ENCODE results near the gene TCEAL5. TPM values are rescaled to one million over a fixed set of nuclear protein-coding genes. Genes with fewer than 3 reads are reported as not detected.

TCEAL5 gene
- total and polyA plus RNA-seq, 10 of the 15 experiments (the other 5 are each of a cell fraction or from before 2014, with no cell fraction given) = not detected

- 25% methylated on average over 1 of the region's 1 CpG for WGBS (ENCODE audit: insufficient coverage, insufficient replicate concordance, low lambda C conversion rate, missing lambda C conversion rate)
- Histone ChIP-seq H3K27me3 (replicated peaks in 1 of 2; ENCODE audit: control insufficient read depth in 2 of 2, insufficient read depth in 2 of 2, low read length in 1 of 2) (0 out of 4 replicates have a peak, but pooled peaks cover 0 to 4% of the 10 kb centered on the region in 2 experiments), H3K4me1 (ENCODE audit: control insufficient read depth, insufficient read depth, low read length) (no peaks in the 10 kb centered on the region), H3K79me2 (ENCODE audit: control insufficient read depth, insufficient read depth, low read length) (no peaks in the 10 kb centered on the region), H3K9ac (ENCODE audit: control insufficient read depth, insufficient read depth, low read length) (no peak overlapping the region), H3K4me2 (ENCODE audit: control insufficient read depth, insufficient read depth) (no peak overlapping the region), H3K36me3 (ENCODE audit: control insufficient read depth in 2 of 2, insufficient read depth in 2 of 2, low read length in 1 of 2) (no peaks in the 10 kb centered on the region), H2AFZ (ENCODE audit: control insufficient read depth, low read depth, low read length) (no peak overlapping the region), H3K27ac (ENCODE audit: control insufficient read depth, insufficient read depth) (no peak overlapping the region), H4K20me1 (ENCODE audit: control insufficient read depth, insufficient read depth) (no peaks in the 10 kb centered on the region), H3K4me3 (no peak overlapping the region), H3K9me3 (replicated peaks; ENCODE audit: control insufficient read depth, insufficient read depth, low read length) (no peaks in the 10 kb centered on the region)
- no TSS peak for BruUV-seq (replicated peaks)
- ATAC-seq (no peak), DNase-seq (ENCODE audit: low read depth, low spot score) (no peak), FAIRE-seq (no peak)
- ChIA-PET CTCF (no interaction called here), SMC1A (ENCODE audit: uncharacterized antibody, unreplicated experiment) (no interaction called here), POLR2A (no interaction called here), RAD21 (ENCODE audit: unreplicated experiment) (interaction anchor here (0.7 kb wide), 1 partner anchor 229 kb away, joined by 4 read pairs; no protein-coding TSS in a partner anchor)
- TF ChIP-seq ZZZ3 (IDR thresholded peaks at IDR 0.05; ENCODE audit: control insufficient read depth, insufficient read length, low read depth) = no peak
- no peak for TF ChIP-seq REST (IDR thresholded peaks at IDR 0.05; ENCODE audit: low read depth, low read length)
- in situ Hi-C loops (cut with MboI) (no loop called here), intact Hi-C loops (cut with micrococcal nuclease; ENCODE audit: unreplicated experiment) (no loop called here)
Measured at GRCh38 chrX:103234869-103235268, 41.7 kb downstream of the TCEAL5 start.

DNA sequence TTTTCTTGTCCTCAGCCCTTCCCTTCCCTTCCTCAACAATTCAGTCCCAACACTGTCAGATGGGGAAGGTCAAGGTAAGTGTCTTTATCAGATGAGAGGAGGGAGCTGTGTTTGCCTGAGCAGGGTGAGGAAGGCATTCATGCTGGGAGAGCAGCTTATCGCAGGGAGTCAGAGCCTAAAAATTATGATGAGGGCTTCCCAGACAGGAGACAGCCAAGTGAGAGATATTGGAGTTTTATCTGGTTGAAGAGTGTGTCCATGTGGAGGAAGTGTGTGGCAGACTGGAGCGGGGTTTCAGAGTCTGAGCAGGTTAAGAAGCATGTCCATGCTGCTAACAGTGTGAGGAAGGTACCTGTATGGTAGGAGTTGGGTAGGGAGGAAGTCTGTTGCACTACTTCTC is 43.3 kb downstream of the TCEAL5 start:
- intact Hi-C loops (cut with micrococcal nuclease; ENCODE audit: unreplicated experiment) (no loop called here), in situ Hi-C loops (cut with MboI) (no loop called here)
- H4K20me1 ChIP-seq (ENCODE audit: control insufficient read depth, insufficient read depth) = no peaks in the 10 kb centered on the region
- ChIA-PET SMC1A (ENCODE audit: uncharacterized antibody, unreplicated experiment) (no interaction called here), RAD21 (ENCODE audit: unreplicated experiment) (no interaction called here), POLR2A (no interaction called here), CTCF (interaction anchor here (0.6 kb wide), 1 partner anchor 1171 kb away, joined by 3 read pairs; no protein-coding TSS in a partner anchor)
- no peak overlapping the region for H3K27ac ChIP-seq (ENCODE audit: control insufficient read depth, insufficient read depth)
- H3K4me1 ChIP-seq (ENCODE audit: control insufficient read depth, insufficient read depth, low read length) = no peaks in the 10 kb centered on the region
- 0 out of 4 replicates have a peak, but pooled peaks cover 0 to 4% of the 10 kb centered on the region in 2 experiments for H3K27me3 ChIP-seq (replicated peaks in 1 of 2; ENCODE audit: control insufficient read depth in 2 of 2, insufficient read depth in 2 of 2, low read length in 1 of 2)
- H3K4me2 ChIP-seq (ENCODE audit: control insufficient read depth, insufficient read depth) = no peak overlapping the region
- BruUV-seq (replicated peaks) = no TSS peak
- H3K79me2 ChIP-seq (ENCODE audit: control insufficient read depth, insufficient read depth, low read length) = no peaks in the 10 kb centered on the region
- no peaks in the 10 kb centered on the region for H3K36me3 ChIP-seq (ENCODE audit: control insufficient read depth in 2 of 2, insufficient read depth in 2 of 2, low read length in 1 of 2)
- no peak for FAIRE-seq
- 15% methylated on average over 2 of the region's 2 CpGs for WGBS (ENCODE audit: insufficient coverage, insufficient replicate concordance, low lambda C conversion rate, missing lambda C conversion rate)
- DNase-seq (ENCODE audit: low read depth, low spot score) = no peak
- no peak overlapping the region for H2AFZ ChIP-seq (ENCODE audit: control insufficient read depth, low read depth, low read length)
- ATAC-seq = no peak
- no peak for TF ChIP-seq BMI1 (IDR thresholded peaks at IDR 0.05; ENCODE audit: borderline replicate concordance)
- TF ChIP-seq POLR2AphosphoS5 (IDR thresholded peaks at IDR 0.05; ENCODE audit: low read length) = no peak
- TF ChIP-seq PML (IDR thresholded peaks at IDR 0.05; ENCODE audit: low read length) = no peak
- TF ChIP-seq ZZZ3 (IDR thresholded peaks at IDR 0.05; ENCODE audit: control insufficient read depth, insufficient read length, low read depth) = no peak
- no peak for TF ChIP-seq TCF12 (IDR thresholded peaks at IDR 0.05; ENCODE audit: low read depth, low read length)
- no peak for TF ChIP-seq SUPT20H (IDR thresholded peaks at IDR 0.05; ENCODE audit: borderline replicate concordance, control insufficient read depth, low read depth, low read length)
- no peak for TF ChIP-seq IKZF1 (conservative IDR thresholded peaks at IDR 0.05)
- TF ChIP-seq MYC (IDR thresholded peaks at IDR 0.05; ENCODE audit: insufficient read depth, insufficient read length, insufficient replicate concordance, low read length, severe bottlenecking) = no peak
- no peak for TF ChIP-seq IRF3 (IDR thresholded peaks at IDR 0.05)
- no peak for TF ChIP-seq NFYB (IDR thresholded peaks at IDR 0.05; ENCODE audit: insufficient read depth, low read depth, low read length)
- TF ChIP-seq HDAC6 (IDR thresholded peaks at IDR 0.05; ENCODE audit: unreplicated experiment) = no peak
- no peak for TF ChIP-seq MAX (IDR thresholded peaks at IDR 0.05; ENCODE audit: low read depth, low read length)
- no peaks in the 10 kb centered on the region for H3K9me3 ChIP-seq (replicated peaks; ENCODE audit: control insufficient read depth, insufficient read depth, low read length)
- no peak overlapping the region for H3K9ac ChIP-seq (ENCODE audit: control insufficient read depth, insufficient read depth, low read length)
- no peak overlapping the region for H3K4me3 ChIP-seq

Measured in GM12878 (cell line).